Gastrocnemius medialis (tissue), 4 donors: ENCODE results near the gene COL4A6.

Source experiments
- POLR2A ChIP-seq, 2 donors: fragments of 450-650 bp; IDR thresholded peaks; one replicate each; pipeline ENCODE4 v1.6.1; 2017; ENCODE audit warnings: antibody characterized with exemption in 2 of 2, mild to moderate bottlenecking in 2 of 2, moderate library complexity in 2 of 2
- TF ChIP-seq, protein P1 (sequence below), 5 experiments: fragments of 450-650 bp in 3 of 5; fragments of 200-600 bp in 2 of 5; sonication (generic) in 2 of 5; IDR thresholded peaks in 4 of 5; conservative IDR thresholded peaks in 1 of 5; 1 replicate in 4 of 5; 2 replicates in 1 of 5; pipeline ENCODE4 v1.5.1; 2016 to 2019; ENCODE audit warnings: antibody characterized with exemption in 5 of 5, mild to moderate bottlenecking in 3 of 5, moderate library complexity in 3 of 5

DNA sequence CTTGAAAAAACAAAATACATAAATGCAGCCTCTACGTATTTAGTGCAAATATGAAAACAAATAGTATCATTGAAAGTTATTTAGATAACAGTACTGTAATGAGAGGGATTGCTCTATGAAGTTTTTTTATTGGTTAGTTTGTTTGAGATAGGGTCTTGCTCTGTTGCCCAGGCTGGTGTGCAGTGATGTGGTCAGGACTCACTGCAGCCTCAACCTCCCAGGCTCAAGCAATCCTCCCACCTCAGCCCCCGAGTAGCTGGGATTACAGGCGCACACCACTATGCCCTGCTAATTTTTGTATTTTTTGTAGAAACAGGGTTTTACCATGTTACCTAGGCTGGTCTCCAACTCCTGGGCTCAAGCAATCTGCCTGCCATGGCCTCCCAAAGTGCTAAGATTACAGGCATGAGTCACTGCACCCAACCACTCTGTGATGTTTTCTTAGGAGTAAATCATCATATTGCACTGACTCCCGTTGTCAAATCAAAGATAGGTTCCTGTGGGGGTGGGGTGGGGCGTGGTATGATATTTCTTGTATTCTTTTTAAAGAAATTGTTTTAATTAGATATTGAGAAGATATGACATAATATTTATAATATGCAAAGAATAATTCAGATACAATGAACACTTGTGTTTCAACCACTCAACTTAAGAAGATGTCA, 270.9 kb downstream of the COL4A6 start:
- TF ChIP-seq, protein P1, sequence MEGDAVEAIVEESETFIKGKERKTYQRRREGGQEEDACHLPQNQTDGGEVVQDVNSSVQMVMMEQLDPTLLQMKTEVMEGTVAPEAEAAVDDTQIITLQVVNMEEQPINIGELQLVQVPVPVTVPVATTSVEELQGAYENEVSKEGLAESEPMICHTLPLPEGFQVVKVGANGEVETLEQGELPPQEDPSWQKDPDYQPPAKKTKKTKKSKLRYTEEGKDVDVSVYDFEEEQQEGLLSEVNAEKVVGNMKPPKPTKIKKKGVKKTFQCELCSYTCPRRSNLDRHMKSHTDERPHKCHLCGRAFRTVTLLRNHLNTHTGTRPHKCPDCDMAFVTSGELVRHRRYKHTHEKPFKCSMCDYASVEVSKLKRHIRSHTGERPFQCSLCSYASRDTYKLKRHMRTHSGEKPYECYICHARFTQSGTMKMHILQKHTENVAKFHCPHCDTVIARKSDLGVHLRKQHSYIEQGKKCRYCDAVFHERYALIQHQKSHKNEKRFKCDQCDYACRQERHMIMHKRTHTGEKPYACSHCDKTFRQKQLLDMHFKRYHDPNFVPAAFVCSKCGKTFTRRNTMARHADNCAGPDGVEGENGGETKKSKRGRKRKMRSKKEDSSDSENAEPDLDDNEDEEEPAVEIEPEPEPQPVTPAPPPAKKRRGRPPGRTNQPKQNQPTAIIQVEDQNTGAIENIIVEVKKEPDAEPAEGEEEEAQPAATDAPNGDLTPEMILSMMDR (IDR thresholded peaks at IDR 0.05 in 4 of 5, conservative IDR thresholded peaks at IDR 0.05 in 1 of 5): no peak
- TF ChIP-seq POLR2A (IDR thresholded peaks at IDR 0.05): no peak
